ENCODE data around the gene HEG1. TPM values are rescaled to one million over a fixed set of nuclear protein-coding genes. Genes with fewer than 3 reads are reported as not detected.

HEG1 gene
- total and polyA plus RNA-seq, 12 donors: 12.2 to 186 (median 122) TPM

DNA sequence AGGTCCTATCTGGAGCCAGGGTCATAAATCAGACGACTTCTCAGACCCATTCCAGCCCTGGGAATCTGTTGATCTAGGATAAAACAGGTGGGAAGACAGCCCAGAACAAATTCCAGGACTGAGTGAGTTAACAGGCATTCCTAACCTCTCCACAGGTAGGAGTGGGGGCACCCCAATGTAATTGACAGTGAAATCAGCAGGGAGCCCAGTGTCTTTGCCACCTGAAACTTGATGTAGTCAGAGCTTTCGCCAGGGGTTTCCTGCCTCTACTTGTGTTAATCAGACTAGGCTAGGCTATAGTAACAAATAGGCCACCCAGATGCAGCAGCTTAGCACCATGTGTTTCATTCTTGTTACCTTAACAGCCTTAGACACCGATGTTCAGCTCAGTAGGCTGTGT lies 2.7 kb upstream of the HEG1 start:
- H3K36me3 ChIP-seq: peaks cover 0 to 4% (median 0%) of the 10 kb centered on the region in 9 donors
- no peak for DNase-seq
- intact Hi-C loops (cut with DNase I): loop anchor here in 7 of 10 donors (5.0 to 10.0 kb wide), 3 partner anchors 64 to 296 kb away; no protein-coding TSS in a partner anchor

DNA sequence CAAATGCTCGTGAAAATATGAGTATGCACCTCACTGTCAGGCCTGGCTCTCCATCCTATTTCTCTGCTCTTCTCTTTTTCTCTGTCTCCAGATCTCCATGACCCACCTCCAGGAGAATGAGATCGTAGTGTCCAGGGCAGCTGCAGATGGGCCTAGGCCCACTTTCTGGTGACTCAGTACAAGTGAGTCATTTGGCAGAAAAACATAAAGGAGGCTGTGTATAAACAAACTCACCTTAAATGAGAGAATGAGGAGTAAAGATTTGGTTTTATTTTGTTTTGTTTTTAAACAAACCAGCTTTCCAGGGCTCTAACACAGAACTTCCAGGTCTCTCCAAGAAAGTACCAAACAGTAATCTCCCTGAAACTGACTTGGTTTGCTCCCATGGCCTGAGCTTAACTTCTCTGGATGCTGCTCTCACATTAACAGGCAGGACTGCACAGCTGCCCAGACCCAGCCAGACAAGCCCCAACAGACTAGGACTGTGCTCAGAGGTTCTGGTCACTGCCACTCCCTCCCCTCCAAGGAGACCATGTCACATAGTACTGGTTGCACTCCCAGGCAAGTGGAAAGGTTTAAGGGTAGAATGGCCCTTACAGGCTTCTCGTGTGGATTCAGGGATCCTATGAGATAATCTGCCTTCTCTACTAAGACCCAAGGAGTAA lies 1.5 kb upstream of the HEG1 start:
- Histone ChIP-seq H3K27me3 (no peaks in the 10 kb centered on the region), H3K4me1 (peaks cover 15 to 76% (median 63%) of the 10 kb centered on the region in 9 donors), H3K9me3 (no peaks in the 10 kb centered on the region), H3K36me3 (peaks cover 0 to 6% (median 0%) of the 10 kb centered on the region in 9 donors), H3K4me3 (no peak overlapping the region), H3K27ac (peak overlapping the region in 9 of 10 donors; percentile 87 to 99 (median 96))
- intact Hi-C loops (cut with DNase I): loop anchor here in 7 of 10 donors (2.0 to 10.0 kb wide), 4 partner anchors 63 to 297 kb away; no protein-coding TSS in a partner anchor
- WGBS, 2 donors: 78% methylated on average over 3 of the region's 3 CpGs
- DNase-seq (no peak), ATAC-seq (no peak)
- TF ChIP-seq, protein P1, sequence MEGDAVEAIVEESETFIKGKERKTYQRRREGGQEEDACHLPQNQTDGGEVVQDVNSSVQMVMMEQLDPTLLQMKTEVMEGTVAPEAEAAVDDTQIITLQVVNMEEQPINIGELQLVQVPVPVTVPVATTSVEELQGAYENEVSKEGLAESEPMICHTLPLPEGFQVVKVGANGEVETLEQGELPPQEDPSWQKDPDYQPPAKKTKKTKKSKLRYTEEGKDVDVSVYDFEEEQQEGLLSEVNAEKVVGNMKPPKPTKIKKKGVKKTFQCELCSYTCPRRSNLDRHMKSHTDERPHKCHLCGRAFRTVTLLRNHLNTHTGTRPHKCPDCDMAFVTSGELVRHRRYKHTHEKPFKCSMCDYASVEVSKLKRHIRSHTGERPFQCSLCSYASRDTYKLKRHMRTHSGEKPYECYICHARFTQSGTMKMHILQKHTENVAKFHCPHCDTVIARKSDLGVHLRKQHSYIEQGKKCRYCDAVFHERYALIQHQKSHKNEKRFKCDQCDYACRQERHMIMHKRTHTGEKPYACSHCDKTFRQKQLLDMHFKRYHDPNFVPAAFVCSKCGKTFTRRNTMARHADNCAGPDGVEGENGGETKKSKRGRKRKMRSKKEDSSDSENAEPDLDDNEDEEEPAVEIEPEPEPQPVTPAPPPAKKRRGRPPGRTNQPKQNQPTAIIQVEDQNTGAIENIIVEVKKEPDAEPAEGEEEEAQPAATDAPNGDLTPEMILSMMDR (IDR thresholded peaks at IDR 0.05): no peak

More for the DNA sequence above, 2.7 kb upstream of the HEG1 start:
- no peak overlapping the region for H3K4me3 ChIP-seq
- TF ChIP-seq, protein P1 (IDR thresholded peaks at IDR 0.05): no peak
- peak overlapping the region in 1 of 10 donors; percentile 91 for H3K27ac ChIP-seq
- peaks cover 14 to 76% (median 63%) of the 10 kb centered on the region in 9 donors for H3K4me1 ChIP-seq
- ATAC-seq: no peak
- H3K27me3 ChIP-seq: no peaks in the 10 kb centered on the region
- 88 to 90% methylated on average over 3 of the region's 3 CpGs for WGBS, 2 donors
- no peaks in the 10 kb centered on the region for H3K9me3 ChIP-seq

DNA sequence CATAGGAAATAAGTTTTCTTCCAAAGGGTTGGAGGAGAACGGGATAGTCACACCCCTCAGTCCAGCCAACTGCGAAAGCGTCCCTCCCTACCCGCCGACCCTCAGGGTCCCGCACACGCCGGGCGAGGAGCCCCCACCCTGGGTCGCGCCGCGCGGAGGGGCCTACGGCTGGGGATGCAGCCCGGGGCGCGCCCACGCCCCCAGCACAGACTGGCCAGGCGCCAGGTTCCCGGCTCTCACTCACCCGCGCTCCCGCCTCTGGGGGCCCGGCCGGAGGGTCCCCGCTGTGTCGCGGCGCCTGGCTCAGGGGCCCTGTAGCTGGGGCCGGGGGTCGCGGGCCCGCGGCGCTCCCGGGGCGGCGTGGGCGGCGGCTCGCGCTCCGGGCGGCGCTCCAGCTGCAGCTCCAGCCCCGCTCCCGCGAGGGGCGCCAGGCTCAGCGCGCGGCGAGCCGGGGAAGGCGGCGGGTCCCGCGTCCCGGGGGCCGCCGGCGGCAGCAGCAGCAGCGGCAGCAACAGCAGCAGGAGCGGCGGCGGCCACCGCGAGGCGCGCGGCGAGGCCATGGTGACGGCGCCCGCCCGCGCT lies 375 bp downstream of the HEG1 start:
- peaks cover 0 to 11% (median 0%) of the 10 kb centered on the region in 9 donors for H3K36me3 ChIP-seq
- peak in 1 of 2 donors; percentile 55 for DNase-seq
- peaks cover 21 to 76% (median 63%) of the 10 kb centered on the region in 9 donors for H3K4me1 ChIP-seq
- peak in 1 of 8 donors; percentile 3 for ATAC-seq
- H3K4me3 ChIP-seq: peak overlapping the region; percentile 79 to 96 (median 85)
- 0 to 1% methylated on average over 43 to 78 of the region's 78 CpGs for WGBS, 2 donors
- no peaks in the 10 kb centered on the region for H3K9me3 ChIP-seq
- intact Hi-C loops (cut with DNase I): loop anchor here in 7 of 10 donors (5.0 to 10.0 kb wide), 3 partner anchors 61 to 299 kb away; no protein-coding TSS in a partner anchor
- peak overlapping the region; percentile 92 to 99 (median 96) for H3K27ac ChIP-seq
- no peaks in the 10 kb centered on the region for H3K27me3 ChIP-seq
- TF ChIP-seq, protein P1 (IDR thresholded peaks at IDR 0.05): no peak
